Body of pancreas (tissue), 4 donors: ENCODE measurements around the gene NKRF.

ENCODE experiments used
- CTCF ChIP-seq, 7 experiments: fragments of 450-650 bp in 4 of 7; fragments of 200-600 bp in 3 of 7; sonication (generic) in 3 of 7; IDR thresholded peaks; one replicate each; pipeline ENCODE4 v1.5.1; 2016 to 2019; ENCODE audit warnings: antibody characterized with exemption in 7 of 7
- POLR2A ChIP-seq, 3 donors: fragments of 450-650 bp; IDR thresholded peaks; one replicate each; pipeline ENCODE4 v1.6.1; 2016; ENCODE audit warnings: antibody characterized with exemption in 3 of 3, mild to moderate bottlenecking in 2 of 3

GRCh38 chrX:119646515-119646914 is 40.3 kb upstream of the NKRF start:
- TF ChIP-seq POLR2A (IDR thresholded peaks at IDR 0.05), result no peak
- TF ChIP-seq CTCF (IDR thresholded peaks at IDR 0.05), result no peak
